AG09309 (cell line): ENCODE results near the gene FANCG.

ENCODE experiments used
- DNase-seq: peaks from one replicate; pipeline ENCODE4 v3.0.0-alpha.2; 2010; ENCODE audit warnings: low read depth
- H3K4me3 ChIP-seq: 2 replicates; pipeline ENCODE4 v1.5.1; 2011; ENCODE audit warnings: mild to moderate bottlenecking, low read depth, low read length, moderate library complexity; ENCODE audit not compliant: control insufficient read depth
- TF ChIP-seq, protein P1 (sequence below): IDR thresholded peaks from 2 replicates; pipeline ENCODE4 v1.5.1; 2011; ENCODE audit warnings: mild to moderate bottlenecking, low read depth, low read length, inconsistent platforms; ENCODE audit not compliant: insufficient read depth, control insufficient read depth; ENCODE audit errors: missing control alignments

FANCG gene

DNA sequence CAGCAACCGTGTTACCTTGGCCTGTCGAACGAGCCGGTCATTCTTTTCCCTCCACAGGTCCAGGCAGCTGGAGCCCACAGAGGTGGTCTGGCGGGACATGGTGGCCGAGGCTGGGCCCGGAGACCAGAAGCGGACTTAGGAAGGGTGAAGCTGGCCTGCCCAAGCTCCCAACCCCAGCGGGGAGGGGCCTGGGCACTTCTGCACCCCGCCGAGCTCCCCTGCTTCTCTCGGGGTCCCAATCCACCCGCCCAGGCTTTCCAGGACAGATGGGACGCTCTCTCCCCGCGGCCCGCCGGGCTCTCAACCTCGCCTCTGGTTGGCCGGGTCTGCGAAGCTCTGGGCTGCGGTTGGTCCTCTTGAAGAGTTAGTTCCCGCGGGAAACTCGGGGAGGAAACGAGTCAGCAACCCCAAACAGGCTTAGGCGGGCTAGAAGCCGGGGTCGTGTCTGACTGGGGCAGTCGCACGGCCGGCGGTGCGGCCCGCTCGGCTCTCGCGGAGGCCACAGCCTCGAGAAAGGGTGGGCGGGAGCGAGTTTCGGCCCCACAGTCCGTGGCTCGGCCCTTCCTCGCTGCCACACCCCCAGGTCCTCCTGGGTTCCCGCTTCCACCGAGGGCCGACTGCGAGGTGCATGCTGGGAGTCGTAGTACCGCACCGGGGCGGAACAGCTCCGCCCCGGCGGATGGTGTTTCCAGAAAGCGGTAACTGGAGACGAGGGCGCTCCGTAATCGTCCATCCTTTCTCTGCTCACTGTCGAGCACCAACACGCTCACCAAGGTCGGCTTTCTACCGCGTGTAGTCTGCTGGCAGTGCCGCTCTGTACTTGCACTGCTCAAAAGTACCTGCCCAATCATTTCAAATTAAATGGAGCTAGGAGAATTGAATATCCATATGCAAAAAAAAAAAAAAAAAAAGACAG is at the start of gene FANCG:
Gene FANCG (minus strand): TSS at position 517 of the 916 bp plus-strand sequence. CDS start 418 bp downstream, at position 99.
- peak within 1 kb of the TSS; percentile 96 for H3K4me3 ChIP-seq
- TF ChIP-seq, protein P1, sequence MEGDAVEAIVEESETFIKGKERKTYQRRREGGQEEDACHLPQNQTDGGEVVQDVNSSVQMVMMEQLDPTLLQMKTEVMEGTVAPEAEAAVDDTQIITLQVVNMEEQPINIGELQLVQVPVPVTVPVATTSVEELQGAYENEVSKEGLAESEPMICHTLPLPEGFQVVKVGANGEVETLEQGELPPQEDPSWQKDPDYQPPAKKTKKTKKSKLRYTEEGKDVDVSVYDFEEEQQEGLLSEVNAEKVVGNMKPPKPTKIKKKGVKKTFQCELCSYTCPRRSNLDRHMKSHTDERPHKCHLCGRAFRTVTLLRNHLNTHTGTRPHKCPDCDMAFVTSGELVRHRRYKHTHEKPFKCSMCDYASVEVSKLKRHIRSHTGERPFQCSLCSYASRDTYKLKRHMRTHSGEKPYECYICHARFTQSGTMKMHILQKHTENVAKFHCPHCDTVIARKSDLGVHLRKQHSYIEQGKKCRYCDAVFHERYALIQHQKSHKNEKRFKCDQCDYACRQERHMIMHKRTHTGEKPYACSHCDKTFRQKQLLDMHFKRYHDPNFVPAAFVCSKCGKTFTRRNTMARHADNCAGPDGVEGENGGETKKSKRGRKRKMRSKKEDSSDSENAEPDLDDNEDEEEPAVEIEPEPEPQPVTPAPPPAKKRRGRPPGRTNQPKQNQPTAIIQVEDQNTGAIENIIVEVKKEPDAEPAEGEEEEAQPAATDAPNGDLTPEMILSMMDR: no peak
- DNase-seq: peak; percentile 66

DNA sequence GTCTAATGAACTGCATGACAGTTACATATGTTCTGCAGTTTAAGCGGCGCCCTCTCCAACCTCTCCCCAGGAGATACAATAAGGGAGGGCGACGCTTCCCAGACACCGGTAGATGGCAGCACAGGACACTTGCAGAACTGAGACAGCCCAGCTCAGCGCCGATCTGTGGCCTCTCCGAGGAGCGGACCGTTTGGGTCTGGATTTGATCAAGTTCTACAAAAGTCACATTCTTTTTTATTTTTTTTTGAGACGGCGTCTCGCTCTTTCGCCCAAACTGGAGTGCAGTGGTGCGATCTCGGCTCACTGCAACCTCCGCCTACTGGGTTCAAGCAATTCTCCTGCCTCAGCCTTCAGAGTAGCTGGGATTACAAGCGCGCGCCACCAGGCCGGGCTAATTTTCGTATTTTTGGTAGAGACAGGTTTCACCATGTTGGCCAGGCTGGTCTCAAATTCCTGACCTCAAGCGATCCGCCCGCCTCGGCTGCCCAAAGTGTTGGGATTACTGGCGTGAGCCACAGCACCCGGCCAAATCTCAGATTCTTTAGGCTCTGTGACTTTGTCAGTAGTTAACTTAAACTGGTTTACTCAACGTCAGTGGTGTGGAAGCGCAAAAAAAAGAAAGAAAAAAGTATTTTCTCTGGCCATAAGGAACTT is 37.3 kb upstream of the FANCG start:
- TF ChIP-seq, protein P1: peak; percentile 95
- peak overlapping the region; percentile 71 for H3K4me3 ChIP-seq
- peak; percentile 86 for DNase-seq

DNA sequence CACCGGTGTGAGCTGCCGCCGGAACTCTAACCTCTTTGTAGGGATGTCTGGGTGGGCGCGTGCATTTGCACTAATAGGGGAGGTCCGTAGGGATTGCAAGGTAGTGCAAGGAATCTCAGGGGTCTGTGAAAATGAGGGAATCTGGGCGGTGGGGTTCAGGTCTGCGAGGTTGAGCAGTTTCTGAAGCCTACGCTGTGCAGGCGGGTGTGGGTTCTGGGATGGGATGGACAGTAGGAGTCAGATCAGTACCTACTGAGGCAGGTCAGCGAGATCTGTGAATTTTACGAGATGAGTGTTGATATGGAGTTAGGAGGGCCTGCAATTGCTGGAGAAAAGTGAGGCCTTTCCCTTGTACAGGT is 36.8 kb upstream of the FANCG start:
- TF ChIP-seq, protein P1: no peak
- no peak for DNase-seq
- H3K4me3 ChIP-seq: peak overlapping the region; percentile 71

DNA sequence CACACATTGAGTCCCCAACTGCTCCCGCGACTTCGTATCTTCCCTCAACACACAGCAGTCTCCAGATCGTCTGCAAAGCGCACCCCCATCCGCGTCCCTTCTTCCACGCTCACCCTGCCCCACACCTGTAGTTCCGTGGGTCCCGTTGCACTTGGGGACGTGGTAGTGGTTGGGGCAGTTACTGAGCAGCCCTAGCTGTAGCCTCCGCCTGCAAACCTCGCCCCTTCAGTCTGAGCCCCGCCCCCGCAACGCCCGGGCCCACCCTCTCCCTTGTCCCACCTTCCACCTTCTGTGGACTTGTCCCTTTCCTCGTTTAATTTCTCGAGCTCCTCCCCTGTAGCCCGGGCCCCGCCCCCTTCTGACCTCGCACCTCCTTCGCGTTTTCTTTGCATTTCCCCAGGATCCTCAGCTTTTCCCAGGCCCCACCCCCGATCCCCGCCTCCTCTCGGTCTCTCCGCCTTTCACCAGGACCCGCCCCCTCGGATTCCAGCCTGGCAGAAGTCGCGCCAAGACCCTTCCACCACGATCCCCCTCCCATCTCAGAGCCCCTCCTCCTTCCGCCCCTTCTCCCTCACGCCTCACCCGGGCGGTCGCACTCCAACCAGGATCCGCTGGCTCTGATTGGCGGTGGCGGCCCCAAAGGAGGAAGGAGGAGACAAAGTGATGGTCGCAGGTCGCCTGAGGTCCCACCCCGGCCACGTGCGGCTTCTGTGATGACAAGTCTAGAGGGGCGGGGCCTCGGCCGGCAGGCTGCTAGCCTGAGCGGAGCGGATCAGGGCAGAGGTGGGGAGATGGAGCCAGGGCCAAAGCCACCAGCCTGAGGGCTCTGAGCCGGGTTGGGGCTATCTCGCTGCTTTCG is 36.2 kb upstream of the FANCG start, which contains the start of gene ATOSB:
Gene ATOSB (minus strand): TSS at position 183 of the 859 bp plus-strand sequence. CDS start 7,588 bp downstream, outside the sequence.
- TF ChIP-seq, protein P1: no peak

DNA sequence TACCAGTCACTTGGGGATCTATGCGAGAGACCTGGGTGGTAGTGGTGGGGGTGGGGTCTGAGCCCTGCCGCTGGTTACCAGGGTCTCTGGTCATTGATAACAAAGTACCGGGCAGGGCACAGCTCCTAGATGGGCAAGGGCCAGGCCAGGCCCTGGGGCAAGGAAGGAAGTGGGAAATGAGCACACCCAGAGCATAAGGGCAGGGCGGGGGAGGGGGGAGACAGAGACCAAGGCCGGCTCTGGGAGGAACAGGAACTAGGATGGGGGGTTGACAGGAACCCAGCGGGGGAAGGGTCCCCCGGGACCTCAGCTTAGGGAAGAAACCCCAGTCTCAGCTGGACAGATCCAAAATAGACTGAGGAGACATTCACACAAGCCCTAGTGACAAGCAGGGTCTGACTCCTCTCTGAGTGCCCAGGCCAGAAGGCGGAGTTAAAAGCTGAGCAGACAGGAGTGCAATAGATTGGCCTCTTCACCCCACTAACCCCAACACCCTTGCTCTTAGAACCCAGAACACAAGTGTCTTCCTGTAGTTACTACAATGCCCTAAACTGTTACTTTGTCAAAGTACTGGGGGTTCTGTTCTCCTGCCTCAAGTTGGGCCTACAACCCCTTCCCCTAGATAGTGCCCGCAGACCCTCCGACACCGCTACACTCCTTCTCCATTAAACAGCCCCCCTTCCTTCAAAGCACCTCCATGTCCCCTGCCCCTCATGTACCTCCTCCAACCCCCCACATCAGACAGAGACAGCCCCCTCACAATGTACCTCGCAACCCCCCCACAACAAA is 35.3 kb upstream of the FANCG start:
- TF ChIP-seq, protein P1: no peak
- H3K4me3 ChIP-seq: peak overlapping the region; percentile 71
- no peak for DNase-seq

More for the DNA sequence above, 36.2 kb upstream of the FANCG start, which contains the start of gene ATOSB:
- H3K4me3 ChIP-seq: peak within 1 kb of the TSS; percentile 71
- DNase-seq: peak; percentile 78
